Upper lobe of left lung (tissue), 6 donors: ENCODE results near the gene PCBP3. TPM values are rescaled to one million over a fixed set of nuclear protein-coding genes. Genes with fewer than 3 reads are reported as not detected.

Experiments
- ATAC-seq, 2 donors: fragments of 200-7000 bp; cut with Tn5 transposase; one replicate each; pipeline ENCODE4 v1.9.1; 2022; ENCODE audit warnings: mild to moderate bottlenecking in 2 of 2, moderate library complexity in 2 of 2; ENCODE audit not compliant: low FRiP score in 2 of 2
- DNase-seq, 2 donors: peaks; one replicate each; pipeline ENCODE4 v3.0.0-alpha.2; 2019 to 2020
- H3K27ac ChIP-seq, 4 donors: fragments of 200-600 bp; sonication (generic); one replicate each; pipeline ENCODE4 v1.5.1; 2016 to 2019
- H3K27me3 ChIP-seq, 4 donors: fragments of 200-600 bp; sonication (generic); one replicate each; pipeline ENCODE4 v1.5.1; 2017 to 2019
- H3K36me3 ChIP-seq, 4 donors: fragments of 200-600 bp; sonication (generic); one replicate each; pipeline ENCODE4 v1.5.1; 2016 to 2019
- H3K4me1 ChIP-seq, 4 donors: fragments of 200-600 bp; sonication (generic); one replicate each; pipeline ENCODE4 v1.5.1; 2018 to 2019
- H3K4me3 ChIP-seq, 4 donors: fragments of 200-600 bp; sonication (generic); one replicate each; pipeline ENCODE4 v1.5.1; 2017 to 2019; ENCODE audit warnings: mild to moderate bottlenecking in 2 of 4, moderate library complexity in 1 of 4
- H3K9me3 ChIP-seq, 4 donors: fragments of 200-600 bp; sonication (generic); one replicate each; pipeline ENCODE4 v1.5.1; 2018 to 2019
- CTCF ChIP-seq, 6 experiments: fragments of 450-650 bp in 4 of 6; fragments of 200-600 bp in 2 of 6; sonication (generic) in 2 of 6; IDR thresholded peaks; one replicate each; pipeline ENCODE4 v1.5.1; 2016 to 2019; ENCODE audit warnings: antibody characterized with exemption in 6 of 6
- EP300 ChIP-seq, 4 donors: sonication (generic); formaldehyde crosslinking; IDR thresholded peaks; one replicate each; pipeline ENCODE4 v1.5.1; 2017; ENCODE audit warnings: antibody characterized with exemption in 4 of 4, control low read depth in 2 of 4
- POLR2A ChIP-seq, 4 donors: fragments of 450-650 bp; IDR thresholded peaks; one replicate each; pipeline ENCODE4 v1.5.1; 2016 to 2017; ENCODE audit warnings: antibody characterized with exemption in 4 of 4, mild to moderate bottlenecking in 2 of 4
- POLR2AphosphoS5 ChIP-seq, 2 donors: sonication (generic); formaldehyde crosslinking; IDR thresholded peaks; one replicate each; pipeline ENCODE4 v1.5.1; 2017; ENCODE audit warnings: antibody characterized with exemption in 2 of 2
- WGBS, 2 donors: methylation state at CpG; one replicate each; pipeline ENCODE4 v1.1.5; 2017 to 2018; 5-methylcytosine and 5-hydroxymethylcytosine counted together
- total RNA-seq, 6 donors: library from RNA; depleted of rRNA in 4 of 6; stranded (reverse); fragments of >200 nt in 4 of 6; gene quantifications; one replicate each; pipeline versions ENCODE4 v1.1.0 to v1.2.1, GENCODE V29; 2016 to 2021
- donor health status: DM: no; HTN: no; CAD: no; lungs with moderate emphysema.
- donor health status: DM: no; HTN: yes; CAD: no; lungs with severe emphysema.

The PCBP3 gene
- total RNA-seq, 6 donors from 2014 or later: 0.78 to 10.5 (median 3.3) TPM

- DNase-seq: peak in 1 of 2 donors; percentile 37
- WGBS, 2 donors: 88 to 91% methylated on average over 10 to 12 of the region's 12 CpGs
- Histone ChIP-seq H3K4me3 (no peak overlapping the region), H3K36me3 (no peaks in the 10 kb centered on the region), H3K9me3 (no peaks in the 10 kb centered on the region), H3K27ac (no peak overlapping the region), H3K4me1 (no peaks in the 10 kb centered on the region), H3K27me3 (no peaks in the 10 kb centered on the region)
- ATAC-seq: no peak
- TF ChIP-seq POLR2A (IDR thresholded peaks at IDR 0.05): no peak
- TF ChIP-seq POLR2AphosphoS5 (IDR thresholded peaks at IDR 0.05): no peak
- no peak for TF ChIP-seq CTCF (IDR thresholded peaks at IDR 0.05)
- no peak for TF ChIP-seq EP300 (IDR thresholded peaks at IDR 0.05)
These were observed 94.1 kb downstream of the PCBP3 start for GRCh38 chr21:45737485-45738166.

GRCh38 chr21:45739218-45740087 lies 95.9 kb downstream of the PCBP3 start:
- Histone ChIP-seq H3K9me3 (no peaks in the 10 kb centered on the region), H3K4me3 (no peak overlapping the region), H3K36me3 (no peaks in the 10 kb centered on the region), H3K27me3 (no peaks in the 10 kb centered on the region), H3K4me1 (no peaks in the 10 kb centered on the region), H3K27ac (no peak overlapping the region)
- ATAC-seq: no peak
- TF ChIP-seq POLR2AphosphoS5 (IDR thresholded peaks at IDR 0.05) (no peak), CTCF (IDR thresholded peaks at IDR 0.05) (no peak), EP300 (IDR thresholded peaks at IDR 0.05) (no peak), POLR2A (IDR thresholded peaks at IDR 0.05) (no peak)
- WGBS, 2 donors: 73 to 90% methylated on average over 4 of the region's 5 CpGs
- no peak for DNase-seq

GRCh38 chr21:45740088-45740440 lies 96.5 kb downstream of the PCBP3 start:
- no peak overlapping the region for H3K27ac ChIP-seq
- ATAC-seq (no peak), DNase-seq (no peak)
- H3K4me3 ChIP-seq: no peak overlapping the region
- TF ChIP-seq EP300 (IDR thresholded peaks at IDR 0.05) (no peak), POLR2AphosphoS5 (IDR thresholded peaks at IDR 0.05) (no peak)
- H3K4me1 ChIP-seq: no peaks in the 10 kb centered on the region
- H3K36me3 ChIP-seq: no peaks in the 10 kb centered on the region
- no peaks in the 10 kb centered on the region for H3K27me3 ChIP-seq
- no peaks in the 10 kb centered on the region for H3K9me3 ChIP-seq
- WGBS, 2 donors: 78 to 81% methylated on average over 9 of the region's 9 CpGs

- H3K27ac ChIP-seq: no peak overlapping the region
- 66 to 74% methylated on average over 14 of the region's 14 CpGs for WGBS, 2 donors
- DNase-seq (no peak), ATAC-seq (peak in 1 of 2 donors; percentile 10)
- H3K36me3 ChIP-seq: no peaks in the 10 kb centered on the region
- H3K4me1 ChIP-seq: no peaks in the 10 kb centered on the region
- no peak overlapping the region for H3K4me3 ChIP-seq
- no peaks in the 10 kb centered on the region for H3K27me3 ChIP-seq
- H3K9me3 ChIP-seq: no peaks in the 10 kb centered on the region
- TF ChIP-seq POLR2AphosphoS5 (IDR thresholded peaks at IDR 0.05): no peak
- TF ChIP-seq EP300 (IDR thresholded peaks at IDR 0.05): no peak
- TF ChIP-seq CTCF (IDR thresholded peaks at IDR 0.05): no peak
- no peak for TF ChIP-seq POLR2A (IDR thresholded peaks at IDR 0.05)
These were observed 97.2 kb downstream of the PCBP3 start for GRCh38 chr21:45740491-45741357.

GRCh38 chr21:45741691-45742090 lies 98.2 kb downstream of the PCBP3 start:
- Histone ChIP-seq H3K4me3 (no peak overlapping the region), H3K36me3 (no peaks in the 10 kb centered on the region), H3K9me3 (no peaks in the 10 kb centered on the region), H3K27me3 (no peaks in the 10 kb centered on the region), H3K27ac (no peak overlapping the region), H3K4me1 (no peaks in the 10 kb centered on the region)
- DNase-seq (no peak), ATAC-seq (no peak)
- no peak for TF ChIP-seq POLR2A (IDR thresholded peaks at IDR 0.05)
- no peak for TF ChIP-seq EP300 (IDR thresholded peaks at IDR 0.05)
- TF ChIP-seq CTCF (IDR thresholded peaks at IDR 0.05): no peak
- TF ChIP-seq POLR2AphosphoS5 (IDR thresholded peaks at IDR 0.05): no peak
- WGBS, 2 donors: 62 to 85% methylated on average over 6 of the region's 6 CpGs
